ENCODE measurements around the gene ARVCF.

Gene ARVCF

DNA sequence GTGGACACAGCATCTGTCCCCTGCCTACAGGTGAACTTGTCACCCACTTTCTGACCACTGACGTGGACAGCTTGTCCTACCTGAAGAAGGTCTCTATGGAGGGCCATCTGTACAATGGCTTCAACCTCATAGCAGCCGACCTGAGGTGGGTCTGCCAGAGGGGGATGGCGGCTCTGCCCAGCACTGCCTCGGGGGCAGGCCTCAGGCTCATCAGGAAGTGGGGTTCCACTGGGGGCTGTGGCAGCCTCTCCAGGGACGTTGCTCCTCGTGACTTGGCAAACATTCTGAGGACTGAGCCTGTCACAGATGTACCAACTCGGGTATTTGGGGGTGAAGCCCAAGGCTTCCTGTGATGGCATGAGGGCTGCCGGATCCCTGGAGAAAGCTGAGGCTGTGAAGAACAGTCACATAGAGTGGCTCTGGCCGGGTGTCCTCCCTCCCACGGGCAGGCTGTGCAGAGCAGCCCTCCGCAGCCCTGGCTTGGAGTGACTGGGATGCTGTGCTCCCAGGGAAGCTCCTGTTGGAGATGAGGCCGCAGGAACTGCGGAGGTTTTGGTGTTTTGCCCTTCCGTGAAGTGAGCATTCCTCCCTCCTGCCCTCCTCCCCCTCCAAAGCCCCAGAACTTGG, 36.9 kb upstream of the ARVCF start:
- DNase-seq = no peak

DNA sequence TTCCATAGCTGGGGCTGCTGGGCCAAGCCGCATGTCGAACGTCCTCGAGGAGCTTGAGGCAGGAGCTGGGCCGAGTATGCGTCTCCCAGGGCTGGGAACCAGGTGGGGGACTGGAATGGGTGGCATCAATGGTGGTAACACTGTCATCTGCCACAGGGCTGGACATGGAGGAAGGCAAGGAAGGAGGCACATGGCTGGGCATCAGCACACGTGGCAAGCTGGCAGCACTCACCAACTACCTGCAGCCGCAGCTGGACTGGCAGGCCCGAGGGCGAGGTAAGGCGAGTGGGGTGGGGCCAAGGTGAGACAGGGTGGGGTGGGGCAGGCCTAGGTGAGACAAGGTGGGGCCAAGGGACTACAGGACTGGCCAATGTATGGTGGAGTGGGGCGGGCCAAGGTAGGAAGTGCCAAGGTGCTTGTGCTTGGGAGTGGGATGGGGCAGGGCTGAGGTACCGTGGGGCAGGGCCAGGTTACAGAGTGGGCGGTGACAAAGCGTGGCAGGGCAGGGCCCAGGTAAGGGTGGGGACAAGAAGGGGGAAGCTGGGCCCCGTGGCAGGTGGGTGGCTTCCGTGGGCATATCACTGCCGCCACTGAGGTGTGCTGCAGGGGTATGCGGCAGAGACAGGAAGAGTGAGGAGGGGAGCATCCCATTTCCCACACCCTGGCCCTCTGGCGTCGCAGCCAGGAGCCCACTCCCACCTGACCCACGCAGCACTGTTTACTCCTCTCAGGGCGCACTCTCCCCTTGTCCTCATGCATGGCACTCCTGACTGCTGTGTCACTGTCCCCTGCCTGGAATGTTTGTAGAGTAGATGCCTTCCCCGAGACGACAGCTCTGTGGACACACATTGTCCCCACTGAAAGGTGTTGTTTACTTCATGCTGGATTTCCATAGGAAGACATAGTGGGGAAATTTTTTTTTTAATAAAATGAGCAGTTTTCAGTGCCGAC, 36.0 kb upstream of the ARVCF start:
- no peak for DNase-seq

DNA sequence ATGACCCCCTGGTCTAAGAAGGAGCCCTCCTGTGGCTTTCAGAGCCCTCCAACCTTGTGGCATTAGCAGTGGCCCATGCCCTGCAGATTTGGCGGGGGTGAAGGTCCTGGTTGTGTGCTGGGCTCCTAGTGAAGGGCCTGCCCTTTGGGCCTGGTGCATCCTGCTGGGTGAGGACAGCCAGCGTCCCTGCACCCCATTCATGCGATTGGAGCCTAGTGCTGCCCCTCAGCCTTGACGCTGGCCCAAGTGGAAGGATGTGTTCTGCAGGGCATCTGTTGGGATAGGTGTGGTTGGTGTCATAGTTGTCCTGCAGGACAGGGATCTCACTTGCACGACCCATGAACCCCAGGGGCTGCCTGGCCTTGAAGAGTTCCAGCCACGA, 35.3 kb upstream of the ARVCF start:
- DNase-seq = no peak

DNA sequence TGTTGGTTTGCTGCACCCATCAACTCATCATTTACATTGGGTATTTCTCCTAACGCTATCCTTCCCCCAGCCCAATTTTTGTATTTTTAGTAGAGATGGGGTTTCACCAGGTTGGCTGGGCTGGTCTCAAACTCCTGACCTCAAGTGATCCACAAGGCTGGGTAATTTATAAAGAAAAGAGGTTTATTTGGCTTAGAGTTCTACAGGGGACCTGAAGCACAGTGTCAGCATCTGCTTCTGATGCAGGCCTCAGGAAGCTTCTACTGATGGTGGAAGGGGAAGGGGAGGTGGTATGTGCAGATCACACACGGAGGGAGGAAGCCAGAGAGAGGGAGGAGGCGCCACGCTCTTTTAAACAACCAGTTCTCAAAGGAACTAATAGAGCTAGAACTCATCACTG, 30.1 kb upstream of the ARVCF start:
- no peak for DNase-seq

DNA sequence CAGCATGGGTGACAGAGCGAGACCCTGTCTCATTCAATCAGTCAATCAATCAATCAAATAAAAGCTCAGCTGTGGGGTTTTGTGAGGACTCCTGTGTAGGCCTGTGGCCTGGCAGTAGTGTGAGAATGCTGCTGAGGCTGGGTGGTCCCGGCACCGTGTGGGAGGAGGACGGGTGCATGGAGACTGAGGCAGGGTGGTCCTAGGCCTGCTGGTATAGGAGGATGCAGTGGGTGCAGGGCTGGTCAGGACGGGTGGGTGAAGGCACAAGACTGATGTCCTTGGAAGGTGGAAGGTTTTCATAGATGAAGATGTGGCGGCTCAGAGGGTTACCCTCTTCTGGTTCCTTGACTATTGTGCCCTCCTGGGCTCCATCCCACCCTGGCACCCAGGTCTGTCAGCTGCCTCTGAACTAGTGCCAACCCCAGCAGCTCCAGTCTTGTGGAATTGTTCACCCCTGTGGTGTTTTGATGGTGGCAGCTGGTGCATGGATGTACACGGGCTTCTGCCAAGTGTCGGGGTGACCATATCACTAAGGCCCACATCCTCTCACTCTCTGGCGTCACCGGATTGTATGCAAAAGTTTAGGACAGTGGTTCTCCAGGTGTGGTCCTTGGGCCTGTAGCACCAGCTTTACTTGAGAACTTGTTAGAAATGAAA, 28.0 kb upstream of the ARVCF start:
- DNase-seq = no peak

DNA sequence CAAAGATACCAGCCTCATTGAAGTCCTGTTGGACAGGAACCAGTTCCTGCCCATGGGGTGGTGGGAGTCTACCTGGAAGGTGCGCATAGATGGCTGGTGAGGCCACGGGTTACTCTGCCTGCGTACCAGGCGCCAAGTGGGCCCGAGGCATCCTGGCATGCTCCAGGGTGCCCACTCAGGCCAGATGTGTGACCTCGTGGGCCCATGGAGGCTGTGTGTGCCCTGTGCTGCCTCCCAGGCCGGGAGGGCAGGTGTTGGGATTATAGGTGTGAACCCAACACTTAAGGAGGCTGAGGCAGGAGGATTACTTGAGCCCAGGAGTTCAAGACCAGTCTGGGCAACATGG, 27.3 kb upstream of the ARVCF start:
- DNase-seq = no peak

DNA sequence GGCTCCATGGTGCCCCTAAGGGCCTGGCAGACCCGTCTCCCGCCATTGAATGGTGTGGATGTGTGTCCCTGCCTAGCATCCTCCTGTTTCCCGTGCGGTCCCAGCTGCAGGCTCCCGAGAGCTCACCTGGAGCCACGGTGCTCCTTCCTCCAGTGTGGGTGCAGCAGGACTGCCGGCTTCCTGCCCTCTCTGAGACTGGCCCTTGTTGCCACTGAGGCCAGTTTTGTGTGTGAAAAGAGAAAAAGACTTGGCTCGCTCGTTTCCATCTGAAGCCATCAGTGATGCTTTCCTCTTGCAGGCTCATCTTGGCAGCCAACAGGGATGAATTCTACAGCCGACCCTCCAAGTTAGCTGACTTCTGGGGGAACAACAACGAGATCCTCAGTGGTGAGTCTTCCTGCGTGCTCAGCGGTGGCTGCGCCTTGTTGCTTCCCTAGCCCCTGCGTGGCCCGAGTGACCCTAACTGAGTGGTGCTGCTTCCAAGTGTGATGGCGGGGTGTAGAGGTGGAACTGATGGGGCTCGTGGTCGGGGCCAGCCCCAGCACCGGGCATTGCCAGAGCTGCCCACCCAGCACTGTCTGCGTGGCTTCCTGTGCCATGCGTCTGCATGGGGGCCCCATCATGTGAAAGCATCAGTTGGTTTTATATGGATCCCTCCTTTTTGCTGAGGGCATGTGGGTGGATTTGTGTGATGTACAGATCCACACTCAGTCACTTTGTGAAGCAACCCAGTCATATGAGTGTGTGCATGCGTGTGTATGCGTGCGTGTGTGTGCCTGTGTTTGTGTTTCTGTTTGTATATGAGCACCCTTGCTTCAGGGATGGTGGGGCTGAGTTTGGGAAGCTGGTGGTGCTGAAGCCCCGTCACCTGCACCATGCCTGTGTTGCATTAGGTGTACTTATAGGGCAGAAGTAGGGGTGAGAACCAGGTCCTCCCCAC, 26.7 kb upstream of the ARVCF start:
- DNase-seq = no peak

DNA sequence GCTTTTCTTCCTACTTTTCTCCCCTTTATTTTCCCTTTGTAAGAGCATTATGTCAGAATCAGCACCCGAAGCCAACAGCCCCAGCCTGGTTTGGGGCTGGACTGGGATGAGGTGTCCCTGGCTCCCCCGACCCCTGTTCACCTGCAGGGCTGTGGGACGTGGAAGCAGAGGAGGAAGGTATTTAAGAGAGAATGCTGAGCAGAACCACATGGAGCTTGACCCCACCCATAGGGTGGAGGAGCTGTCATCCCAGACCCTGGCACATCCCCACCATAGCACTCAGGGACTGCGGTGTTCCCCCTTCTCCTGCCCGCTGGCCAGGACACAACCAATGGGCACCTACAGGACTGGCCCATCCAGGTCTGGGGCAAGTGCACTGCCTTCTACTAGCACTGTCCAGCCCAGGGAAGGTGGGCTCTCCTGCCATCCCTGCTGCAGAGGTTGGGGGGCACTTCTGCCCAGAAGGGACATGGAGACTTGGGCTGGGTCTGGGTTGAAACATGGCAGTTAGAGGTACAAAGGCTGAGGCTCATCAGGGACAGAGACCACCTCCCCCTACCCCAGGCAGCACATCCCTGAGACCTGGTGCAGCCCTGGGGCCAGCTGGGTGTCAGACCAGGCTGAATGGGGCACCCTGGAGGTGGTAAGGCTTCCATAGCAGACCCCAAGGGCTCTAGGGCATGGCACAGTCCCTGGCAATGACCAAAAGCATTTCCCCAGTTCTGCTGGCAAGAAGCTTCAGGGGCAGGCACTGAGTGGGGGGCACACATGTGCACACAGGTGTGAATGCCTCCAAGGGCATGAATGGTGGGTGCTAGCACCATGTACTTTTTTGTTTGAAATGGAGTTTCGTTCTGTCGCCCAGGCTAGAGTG, 23.9 kb upstream of the ARVCF start:
- DNase-seq = no peak

DNA sequence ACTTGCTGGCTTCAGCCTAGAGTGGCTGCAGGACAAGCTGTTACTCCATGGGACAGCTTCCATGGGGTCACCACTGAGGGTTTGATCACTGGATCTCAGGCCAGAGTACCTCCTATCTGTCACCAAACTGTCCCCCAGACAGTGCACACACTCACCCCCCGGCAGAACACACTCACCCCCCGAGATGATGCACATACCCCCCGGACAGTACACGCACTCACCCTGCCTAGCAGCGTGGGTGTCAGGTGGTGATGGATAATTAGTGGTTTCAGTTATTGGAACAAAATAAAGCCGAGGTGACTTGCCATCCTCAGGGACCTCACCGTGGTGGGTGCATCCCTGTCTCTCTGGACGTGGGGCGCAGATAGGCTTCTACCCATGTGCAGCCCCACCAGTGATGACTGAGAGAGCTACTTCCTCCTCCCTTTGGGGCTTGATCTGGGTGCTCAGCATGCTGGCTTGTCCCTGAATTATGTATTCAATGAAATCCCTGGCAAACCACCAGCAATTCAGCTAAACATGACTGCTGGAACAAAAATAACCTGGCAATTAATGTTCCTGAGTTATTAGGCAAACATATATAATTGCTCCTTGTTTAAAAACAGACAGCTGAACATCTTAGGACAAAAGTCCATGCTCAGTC, 23.2 kb upstream of the ARVCF start:
- peak; percentile 33 for DNase-seq

DNA sequence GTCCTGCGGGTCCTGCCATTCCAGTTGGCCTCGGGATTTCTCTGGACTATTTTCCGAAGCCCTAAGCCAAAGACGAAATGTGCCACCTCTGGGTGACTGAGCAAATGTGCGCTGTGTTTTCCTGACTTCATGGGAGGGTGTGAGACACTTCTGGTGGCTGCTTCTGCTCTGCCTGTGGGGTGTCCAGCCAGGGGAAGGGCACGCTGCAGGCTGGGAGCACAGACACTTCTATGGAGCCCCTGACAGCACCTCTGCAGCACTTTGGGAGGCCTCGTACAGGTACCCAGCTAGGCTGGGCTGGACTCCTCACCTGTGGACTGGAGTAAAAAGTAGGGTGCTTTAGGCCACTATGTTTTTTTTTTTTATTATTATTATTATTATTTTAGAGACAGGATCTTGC, 22.0 kb upstream of the ARVCF start:
- DNase-seq = no peak

DNA sequence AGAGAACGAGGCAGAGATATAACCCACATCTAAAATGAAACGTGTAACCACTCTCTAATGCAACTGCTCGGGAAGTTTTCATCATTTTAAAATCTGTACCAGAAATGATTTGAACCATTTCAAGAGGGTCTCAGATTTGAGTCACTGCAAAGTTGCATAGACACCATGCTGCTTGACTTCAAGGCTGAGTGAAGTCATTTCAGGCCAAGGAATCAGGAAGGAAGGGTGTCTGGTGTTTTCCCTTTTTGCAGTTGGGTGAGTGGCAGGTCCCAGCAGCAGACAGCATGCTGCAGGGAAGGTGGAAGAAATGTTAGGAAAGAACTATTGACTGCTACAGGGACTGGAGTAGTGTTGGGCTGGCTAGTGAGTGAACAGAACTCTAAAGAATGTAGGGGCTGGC, 20.8 kb upstream of the ARVCF start:
- DNase-seq = no peak

DNA sequence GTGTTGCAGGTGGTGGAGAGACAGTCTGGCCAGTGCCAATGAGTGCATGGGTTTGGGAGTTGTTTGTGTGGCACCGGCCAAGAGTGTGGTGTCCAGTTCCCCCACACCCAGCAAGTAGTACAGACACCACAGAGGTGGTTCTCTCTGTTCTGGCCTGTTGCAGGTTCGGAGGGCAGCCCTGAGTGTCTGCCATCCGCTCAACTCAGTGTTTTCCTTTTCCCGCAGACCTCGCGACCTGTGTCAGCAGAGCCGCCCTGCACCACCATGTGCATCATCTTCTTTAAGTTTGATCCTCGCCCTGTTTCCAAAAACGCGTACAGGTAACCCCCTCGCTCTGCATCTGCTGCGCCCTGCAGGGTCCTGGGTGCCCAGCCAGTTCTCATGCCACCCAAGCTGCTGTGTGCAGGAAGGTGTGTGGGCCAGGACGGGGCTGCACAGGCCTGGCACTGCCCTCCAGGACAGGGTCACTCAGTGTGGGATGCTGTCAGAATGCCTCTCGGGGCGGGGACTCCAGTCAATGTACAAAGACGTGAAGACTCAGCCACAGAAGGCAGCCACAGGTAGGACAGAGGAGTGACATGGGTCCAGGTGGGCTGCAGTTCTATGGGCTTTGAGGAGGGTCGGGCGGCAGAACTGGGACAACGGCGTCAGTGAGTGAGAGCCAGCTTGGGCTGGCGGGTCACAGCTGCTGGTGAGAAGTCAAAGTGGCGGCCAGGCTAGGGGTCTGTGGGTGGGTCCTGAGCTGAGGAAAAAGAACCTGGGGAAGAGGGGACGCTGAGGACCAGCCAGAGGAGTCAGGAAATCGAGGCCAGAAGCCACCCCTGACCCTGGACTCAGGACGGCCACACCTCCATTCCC, 20.1 kb upstream of the ARVCF start:
- no peak for DNase-seq

DNA sequence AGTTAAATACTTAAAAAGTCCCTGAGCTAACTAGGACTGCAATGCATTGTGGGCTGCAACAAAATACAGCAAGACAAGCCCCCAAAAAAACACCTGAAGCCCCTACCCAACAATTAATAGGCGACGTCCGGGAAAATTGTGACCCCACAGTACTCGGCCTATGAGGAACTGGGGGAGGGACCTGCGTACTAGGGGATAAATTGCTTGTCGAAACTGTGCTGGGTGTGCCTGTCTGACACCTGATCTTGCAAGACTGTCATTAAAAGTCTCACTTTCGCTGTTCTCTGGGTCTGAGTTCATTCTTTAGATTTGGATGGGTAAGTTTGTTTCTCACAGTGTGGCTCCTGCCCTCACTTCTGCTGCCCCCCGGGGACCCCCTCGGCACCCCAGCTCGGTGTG, 19.5 kb upstream of the ARVCF start:
- no peak for DNase-seq

DNA sequence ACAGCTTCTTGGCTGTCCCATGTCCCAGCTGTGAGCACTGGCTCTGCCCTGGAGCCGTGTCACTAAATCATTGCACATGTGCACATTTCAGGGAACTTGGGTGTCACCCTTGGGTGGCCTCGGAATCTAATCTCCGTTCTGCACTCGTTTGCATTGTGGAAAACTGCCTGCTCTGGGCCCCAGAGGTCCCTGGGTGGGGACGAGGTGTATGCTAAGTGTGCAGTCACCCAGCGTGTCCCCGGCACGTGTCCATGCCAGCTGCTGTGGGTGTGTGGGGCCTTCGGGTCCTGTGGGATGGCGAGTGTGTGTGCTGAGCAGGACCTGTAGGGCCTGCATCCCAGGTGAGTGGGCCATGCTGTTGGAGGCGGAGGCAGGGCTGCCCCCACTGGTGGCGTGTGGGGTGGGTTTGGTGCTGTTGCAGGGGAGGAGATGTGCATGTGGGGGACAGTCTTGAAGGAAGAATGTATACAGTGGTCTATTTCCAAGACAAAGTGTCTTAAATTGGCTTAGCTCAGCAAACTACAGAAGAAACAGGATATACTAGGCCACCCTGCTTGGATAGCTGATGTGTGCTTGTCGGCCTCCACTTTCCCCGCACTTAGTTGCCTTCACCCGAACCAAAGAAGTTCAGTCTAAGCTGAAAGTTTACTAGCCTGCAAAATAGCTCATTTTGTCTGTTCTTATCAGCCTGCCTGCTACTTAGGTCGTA, 18.9 kb upstream of the ARVCF start:
- DNase-seq = no peak

DNA sequence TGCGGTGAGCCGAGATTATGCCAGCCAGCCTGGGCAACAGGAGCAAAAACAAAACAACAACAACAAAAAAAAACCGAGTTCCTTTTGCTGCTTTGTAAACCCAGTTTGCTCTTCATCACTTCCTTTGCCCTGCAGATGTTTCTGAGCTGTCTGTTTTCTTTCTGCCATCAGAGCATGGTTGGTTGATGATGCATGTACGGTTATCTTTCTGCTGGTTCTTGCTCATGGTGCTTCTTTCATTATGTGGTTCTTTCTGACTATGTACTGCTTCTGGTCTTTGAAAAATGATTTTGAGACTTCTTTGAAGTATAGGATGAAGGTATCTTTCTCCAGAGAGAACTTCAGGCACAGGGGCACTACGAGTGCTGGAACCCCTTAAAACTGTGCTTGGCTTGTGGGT, 17.5 kb upstream of the ARVCF start:
- DNase-seq = no peak

DNA sequence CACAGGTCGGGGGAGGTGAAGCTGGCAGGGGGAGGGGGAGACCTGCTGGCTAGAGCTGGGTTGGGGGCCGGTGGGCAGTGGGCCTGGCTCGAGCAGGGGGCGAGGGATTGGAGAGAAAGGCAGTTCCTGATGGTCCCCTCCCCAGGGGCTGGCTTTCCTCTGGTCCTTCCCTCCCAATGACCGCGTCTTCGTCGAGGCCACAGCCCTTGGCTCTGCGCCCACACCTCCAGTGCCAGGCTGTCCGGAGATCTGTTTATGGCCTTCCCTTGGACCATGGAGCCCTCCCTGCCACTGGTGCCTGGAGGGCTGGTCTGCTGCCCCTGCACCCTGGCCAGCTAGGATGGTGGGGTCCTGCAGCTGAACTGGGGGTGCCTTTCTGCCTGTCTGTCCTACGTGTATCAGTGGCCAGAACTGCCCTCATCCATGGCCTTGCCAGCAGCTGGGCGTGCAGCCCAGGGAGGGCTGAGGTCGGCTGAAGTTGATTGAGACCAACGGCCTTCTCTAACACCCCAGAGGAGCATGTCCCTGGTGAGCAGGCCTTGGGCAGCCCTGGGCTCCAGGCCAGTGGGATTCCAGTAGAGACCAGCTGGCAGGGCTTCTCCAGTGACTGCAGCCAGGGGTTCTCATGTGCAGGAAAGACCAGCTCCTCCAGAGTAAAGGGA, 16.6 kb upstream of the ARVCF start:
- no peak for DNase-seq

DNA sequence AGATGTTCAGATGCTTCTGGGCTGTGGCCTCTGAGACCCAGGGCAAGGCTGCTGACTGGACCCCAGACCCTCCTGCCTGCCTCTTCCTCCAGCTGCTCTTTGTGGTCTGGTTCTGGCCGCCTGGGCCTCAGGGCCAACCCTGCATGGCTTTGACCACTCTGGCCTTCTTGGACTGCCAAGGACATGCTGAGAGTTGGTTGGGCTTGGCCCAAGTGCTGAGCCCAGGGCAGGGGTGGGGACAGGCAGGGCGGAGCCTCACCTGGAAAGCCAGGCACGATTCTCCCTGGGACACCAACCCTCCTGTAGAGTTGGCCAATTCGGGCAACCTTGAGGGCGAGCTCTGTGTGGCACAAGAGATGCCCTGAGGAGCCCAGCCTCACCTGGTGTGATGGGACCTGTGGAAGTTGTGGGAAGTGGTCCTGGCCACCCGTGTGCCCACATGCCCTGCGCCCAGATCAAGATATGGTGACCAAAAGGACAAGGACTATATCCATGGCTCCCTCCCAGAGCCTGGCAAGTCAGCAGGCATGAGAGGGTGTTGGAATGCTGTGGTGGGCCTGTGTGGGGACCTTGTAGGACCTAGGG, 15.9 kb upstream of the ARVCF start:
- DNase-seq = no peak

DNA sequence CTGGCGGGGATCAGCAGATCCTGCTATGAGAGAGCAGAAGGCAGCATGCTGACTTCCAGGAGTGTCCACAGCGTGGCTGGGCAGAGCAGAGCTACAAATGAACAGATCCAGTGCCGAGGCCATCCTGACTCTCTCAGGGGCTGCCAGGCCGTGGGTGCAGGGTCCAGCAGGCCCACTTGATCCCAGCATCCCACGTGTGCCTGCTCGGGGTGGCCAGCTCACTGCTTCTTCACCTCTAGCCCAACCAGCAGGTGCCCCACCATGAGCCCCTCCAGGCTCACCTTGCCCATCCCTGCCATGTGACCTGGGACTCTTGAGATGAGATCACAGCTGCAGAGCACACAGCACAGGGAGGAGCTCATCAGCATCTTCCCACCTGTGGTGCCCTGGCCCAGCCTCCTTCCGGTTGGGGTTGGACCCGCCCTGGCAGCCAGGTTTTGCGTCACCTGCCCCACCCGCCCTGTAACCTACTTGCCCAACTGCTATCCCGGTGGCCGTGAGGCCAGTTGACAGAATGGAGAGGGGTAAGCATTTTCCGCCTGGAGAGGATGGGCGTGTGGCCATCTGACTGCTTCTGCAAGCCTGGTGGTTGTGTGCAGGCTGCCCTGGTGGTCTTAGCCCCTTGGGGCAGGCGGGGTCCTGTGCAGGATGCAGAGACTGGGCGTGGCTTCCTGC, 15.2 kb upstream of the ARVCF start:
- DNase-seq = no peak
